ENCODE measurements around the gene PARP6. TPM values are rescaled to one million over a fixed set of nuclear protein-coding genes. Genes with fewer than 3 reads are reported as not detected.
A peak's percentile ranks its signal among the peaks of the same experiment; 100 is the strongest.

The PARP6 gene
- total RNA-seq, 1 experiment from 2014 or later: 110 TPM

DNA sequence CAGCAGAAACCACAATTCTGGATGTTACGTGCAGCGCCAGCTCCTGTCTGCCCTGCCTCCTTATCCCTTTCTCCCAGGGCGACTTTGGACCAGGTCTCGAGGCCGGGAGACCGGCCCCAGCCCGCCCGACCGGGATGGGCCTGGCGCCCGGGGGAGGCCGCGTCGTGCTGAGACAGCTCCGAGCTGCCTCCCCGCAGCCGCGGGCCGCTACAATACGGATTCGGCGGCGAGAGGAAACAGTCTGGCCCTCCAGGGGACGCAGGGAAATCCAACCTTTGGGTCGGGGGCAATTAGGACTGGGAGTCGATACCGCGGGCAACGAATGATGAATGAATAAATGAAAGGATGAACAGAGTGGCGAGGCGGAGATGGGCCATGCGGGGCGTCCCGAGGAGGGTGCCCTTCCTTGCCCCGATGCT, 75.3 kb downstream of the PARP6 start:
- TF ChIP-seq CTCF (IDR thresholded peaks at IDR 0.05; ENCODE audit: unreplicated experiment): no peak
- no TSS peak for BruUV-seq (replicated peaks)
- Mint-ChIP-seq H3K4me1 (ENCODE audit: low read depth, unreplicated experiment) (peaks cover 25% of the 10 kb centered on the region), H3K9me3 (ENCODE audit: low read depth, unreplicated experiment) (no peaks in the 10 kb centered on the region), H3K36me3 (ENCODE audit: insufficient read depth, unreplicated experiment) (peaks cover 60% of the 10 kb centered on the region), H3K27me3 (ENCODE audit: unreplicated experiment) (no peaks in the 10 kb centered on the region), H3K4me3 (ENCODE audit: low read depth, unreplicated experiment) (peak overlapping the region; percentile 66), H3K27ac (ENCODE audit: unreplicated experiment) (peak overlapping the region; percentile 60)
- CTCF ChIA-PET: interaction anchor here (1.6 kb wide), 1 partner anchor 30 kb away, joined by 3 read pairs; no protein-coding TSS in a partner anchor
- intact Hi-C loops (cut with micrococcal nuclease; ENCODE audit: unreplicated experiment): no loop called here
- DNase-seq: no peak

- Mint-ChIP-seq H3K4me3 (ENCODE audit: low read depth, unreplicated experiment) (peak overlapping the region; percentile 66), H3K27ac (ENCODE audit: unreplicated experiment) (peak overlapping the region; percentile 60), H3K9me3 (ENCODE audit: low read depth, unreplicated experiment) (no peaks in the 10 kb centered on the region), H3K4me1 (ENCODE audit: low read depth, unreplicated experiment) (peaks cover 25% of the 10 kb centered on the region), H3K36me3 (ENCODE audit: insufficient read depth, unreplicated experiment) (peaks cover 55% of the 10 kb centered on the region), H3K27me3 (ENCODE audit: unreplicated experiment) (no peaks in the 10 kb centered on the region)
- no peak for DNase-seq
- no TSS peak for BruUV-seq (replicated peaks)
- no peak for TF ChIP-seq CTCF (IDR thresholded peaks at IDR 0.05; ENCODE audit: unreplicated experiment)
- intact Hi-C loops (cut with micrococcal nuclease; ENCODE audit: unreplicated experiment): no loop called here
- CTCF ChIA-PET: interaction anchor here (0.7 to 1.1 kb wide), 2 partner anchors 32 to 239 kb away, joined by 3 to 5 read pairs; no protein-coding TSS in a partner anchor
These were observed 75.8 kb downstream of the PARP6 start for GRCh38 chr15:72196409-72197040.

GRCh38 chr15:72195101-72195511, 77.2 kb downstream of the PARP6 start:
- H3K27me3 Mint-ChIP-seq (ENCODE audit: unreplicated experiment): no peaks in the 10 kb centered on the region
- H3K36me3 Mint-ChIP-seq (ENCODE audit: insufficient read depth, unreplicated experiment): peaks cover 43% of the 10 kb centered on the region
- intact Hi-C loops (cut with micrococcal nuclease; ENCODE audit: unreplicated experiment): no loop called here
- H3K4me1 Mint-ChIP-seq (ENCODE audit: low read depth, unreplicated experiment): peaks cover 16% of the 10 kb centered on the region
- H3K27ac Mint-ChIP-seq (ENCODE audit: unreplicated experiment): no peak overlapping the region
- H3K9me3 Mint-ChIP-seq (ENCODE audit: low read depth, unreplicated experiment): no peaks in the 10 kb centered on the region
- BruUV-seq (replicated peaks): no TSS peak
- no peak for DNase-seq
- no peak for TF ChIP-seq CTCF (IDR thresholded peaks at IDR 0.05; ENCODE audit: unreplicated experiment)
- CTCF ChIA-PET: no interaction called here
- no peak overlapping the region for H3K4me3 Mint-ChIP-seq (ENCODE audit: low read depth, unreplicated experiment)

DNA sequence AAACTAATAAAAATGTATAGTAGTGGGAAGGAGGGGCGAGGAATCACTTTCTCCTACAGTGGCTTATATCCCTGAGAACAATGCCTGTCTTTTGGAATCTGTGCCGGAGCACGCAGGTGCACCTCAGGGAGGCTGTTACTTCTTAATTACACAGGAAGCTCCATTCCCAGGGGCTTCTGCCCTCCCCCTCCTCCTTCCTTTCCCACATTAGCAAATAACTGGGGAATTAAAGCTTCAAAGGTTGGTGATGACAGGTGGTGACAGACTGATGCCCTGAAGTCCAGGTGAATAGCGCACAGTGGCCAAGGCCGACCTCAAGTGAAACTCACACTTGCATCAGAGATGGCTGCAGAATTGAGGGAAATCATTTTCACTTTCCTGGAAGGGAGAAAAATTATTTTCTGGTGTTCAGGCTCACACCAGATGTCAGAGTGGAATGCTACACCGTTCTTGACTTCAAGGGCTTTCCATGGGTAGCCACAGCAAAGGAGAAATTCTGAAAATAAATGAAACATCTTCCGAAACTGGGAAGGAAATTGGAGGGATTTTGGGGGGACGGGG, 78.4 kb downstream of the PARP6 start:
- no peak for DNase-seq
- Mint-ChIP-seq H3K4me1 (ENCODE audit: low read depth, unreplicated experiment) (peaks cover 14% of the 10 kb centered on the region), H3K4me3 (ENCODE audit: low read depth, unreplicated experiment) (no peak overlapping the region), H3K36me3 (ENCODE audit: insufficient read depth, unreplicated experiment) (peaks cover 32% of the 10 kb centered on the region), H3K27ac (ENCODE audit: unreplicated experiment) (no peak overlapping the region), H3K9me3 (ENCODE audit: low read depth, unreplicated experiment) (no peaks in the 10 kb centered on the region), H3K27me3 (ENCODE audit: unreplicated experiment) (no peaks in the 10 kb centered on the region)
- TF ChIP-seq CTCF (IDR thresholded peaks at IDR 0.05; ENCODE audit: unreplicated experiment): no peak
- intact Hi-C loops (cut with micrococcal nuclease; ENCODE audit: unreplicated experiment): no loop called here
- no TSS peak for BruUV-seq (replicated peaks)
- CTCF ChIA-PET: no interaction called here
